CD4-positive, CD25-positive, alpha-beta regulatory T cell (primary cell): ENCODE measurements around the gene TMEM132C. TPM values are rescaled to one million over a fixed set of nuclear protein-coding genes. Genes with fewer than 3 reads are reported as not detected.
A peak's percentile ranks its signal among the peaks of the same experiment; 100 is the strongest.

Source experiments
- ATAC-seq, 2 donors: fragments of 150-1000 bp; cut with Tn5 transposase; one replicate each; pipeline ENCODE4 v1.10.0; 2021; ENCODE audit warnings: low read depth in 2 of 2, moderate number of reproducible peaks in 2 of 2, moderate library complexity in 1 of 2
- DNase-seq, 3 donors: peaks; one replicate each; pipeline versions ENCODE4 v3.0.0 to v3.0.0-alpha.2; 2012 to 2022; ENCODE audit warnings: mixed read lengths in 1 of 3
- H3K27ac ChIP-seq: one replicate; pipeline ENCODE4 v1.7.0; 2013; ENCODE audit warnings: mild to moderate bottlenecking, low read length; ENCODE audit not compliant: insufficient read depth, poor library complexity, severe bottlenecking
- H3K27me3 ChIP-seq: one replicate; pipeline ENCODE4 v1.7.0; 2013; ENCODE audit warnings: low read length; ENCODE audit not compliant: control insufficient read depth, insufficient read depth
- H3K36me3 ChIP-seq: one replicate; pipeline ENCODE4 v1.7.0; 2013; ENCODE audit warnings: mild to moderate bottlenecking, low read length, moderate library complexity; ENCODE audit not compliant: control insufficient read depth, insufficient read depth
- H3K4me1 ChIP-seq: 2 replicates; pipeline ENCODE4 v1.7.0; 2013; ENCODE audit warnings: mild to moderate bottlenecking, low read length; ENCODE audit not compliant: insufficient read depth, control insufficient read depth, poor library complexity, severe bottlenecking
- H3K4me3 ChIP-seq: one replicate; pipeline ENCODE4 v1.7.0; 2013; ENCODE audit warnings: low read depth, mild to moderate bottlenecking, low read length, moderate library complexity
- H3K9me3 ChIP-seq, 2 experiments: 1 replicate in 1 of 2; 2 replicates in 1 of 2; pipeline ENCODE4 v1.7.0; 2013; ENCODE audit warnings: low read length in 2 of 2, mild to moderate bottlenecking in 1 of 2, moderate library complexity in 1 of 2; ENCODE audit not compliant: control insufficient read depth in 2 of 2
- H3K27ac Mint-ChIP-seq, 3 donors: one replicate each; pipeline ENCODE4 v1.8.0; 2020 to 2022; ENCODE audit warnings: mild to moderate bottlenecking in 3 of 3, mixed read lengths in 3 of 3, moderate library complexity in 2 of 3
- H3K27me3 Mint-ChIP-seq: one replicate; pipeline ENCODE4 v1.8.0; 2022; ENCODE audit warnings: mild to moderate bottlenecking, mixed read lengths
- H3K36me3 Mint-ChIP-seq: one replicate; pipeline ENCODE4 v1.8.0; 2020; ENCODE audit warnings: mixed read lengths
- H3K4me1 Mint-ChIP-seq, 4 donors: one replicate each; pipeline ENCODE4 v1.8.0; 2020 to 2022; ENCODE audit warnings: mixed read lengths in 4 of 4, mild to moderate bottlenecking in 1 of 4
- H3K4me3 Mint-ChIP-seq, 4 donors: one replicate each; pipeline ENCODE4 v1.8.0; 2020 to 2022; ENCODE audit warnings: mild to moderate bottlenecking in 4 of 4, mixed read lengths in 4 of 4, moderate library complexity in 3 of 4
- H3K9me3 Mint-ChIP-seq, 7 donors: one replicate each; pipeline ENCODE4 v1.8.0; 2020 to 2022; ENCODE audit warnings: mixed read lengths in 7 of 7, mild to moderate bottlenecking in 3 of 7, moderate library complexity in 2 of 7
- polyA plus RNA-seq, 4 donors: library from polyadenylated mRNA; unstranded; fragments of 300-500 nt; fragmentation: Illumina TruSeq; gene quantifications; one replicate each; pipeline ENCODE4 v1.2.3, GENCODE V29; 2021
- total RNA-seq: library from RNA; stranded (reverse); gene quantifications from one replicate; pipeline ENCODE4 v1.2.3, GENCODE V29; 2022

TMEM132C gene
- total and polyA plus RNA-seq, 5 donors from 2014 or later = 0.06 TPM; not detected in 4

- peaks cover 0 to 10% (median 6%) of the 10 kb centered on the region in 7 donors for H3K9me3 Mint-ChIP-seq
- H3K4me1 Mint-ChIP-seq = no peaks in the 10 kb centered on the region
- no peaks in the 10 kb centered on the region for H3K36me3 Mint-ChIP-seq
These were observed 50.1 kb downstream of the TMEM132C start for GRCh38 chr12:128316973-128317526.

GRCh38 chr12:128318341-128318740, 51.4 kb downstream of the TMEM132C start:
- Histone ChIP-seq H3K4me1 (no peaks in the 10 kb centered on the region), H3K4me3 (no peak overlapping the region), H3K27me3 (no peaks in the 10 kb centered on the region), H3K27ac (no peak overlapping the region), H3K36me3 (no peaks in the 10 kb centered on the region), H3K9me3 (peaks cover 0 to 3% of the 10 kb centered on the region in 2 experiments)
- H3K4me3 Mint-ChIP-seq = no peak overlapping the region
- no peaks in the 10 kb centered on the region for H3K36me3 Mint-ChIP-seq
- peaks cover 0 to 20% (median 6%) of the 10 kb centered on the region in 7 donors for H3K9me3 Mint-ChIP-seq
- H3K27me3 Mint-ChIP-seq = no peaks in the 10 kb centered on the region
- ATAC-seq = no peak
- H3K27ac Mint-ChIP-seq = no peak overlapping the region
- no peaks in the 10 kb centered on the region for H3K4me1 Mint-ChIP-seq
- DNase-seq = no peak

More at GRCh38 chr12:128316973-128317526, 50.1 kb downstream of the TMEM132C start:
- Mint-ChIP-seq H3K4me3 (no peak overlapping the region), H3K27ac (no peak overlapping the region), H3K27me3 (no peaks in the 10 kb centered on the region)
- Histone ChIP-seq H3K9me3 (peaks cover 0 to 2% of the 10 kb centered on the region in 2 experiments), H3K4me3 (no peak overlapping the region), H3K4me1 (no peaks in the 10 kb centered on the region), H3K27ac (no peak overlapping the region), H3K36me3 (no peaks in the 10 kb centered on the region), H3K27me3 (no peaks in the 10 kb centered on the region)
- ATAC-seq (no peak), DNase-seq (no peak)

GRCh38 chr12:128318946-128319345, 52.0 kb downstream of the TMEM132C start:
- Mint-ChIP-seq H3K27me3 (peaks cover 5% of the 10 kb centered on the region), H3K27ac (no peak overlapping the region), H3K9me3 (peaks cover 0 to 23% (median 6%) of the 10 kb centered on the region in 7 donors), H3K4me3 (no peak overlapping the region), H3K36me3 (no peaks in the 10 kb centered on the region), H3K4me1 (no peaks in the 10 kb centered on the region)
- ATAC-seq = no peak
- Histone ChIP-seq H3K4me3 (no peak overlapping the region), H3K27me3 (no peaks in the 10 kb centered on the region), H3K4me1 (no peaks in the 10 kb centered on the region), H3K9me3 (peaks cover 0 to 3% of the 10 kb centered on the region in 2 experiments), H3K27ac (no peak overlapping the region), H3K36me3 (no peaks in the 10 kb centered on the region)
- no peak for DNase-seq

GRCh38 chr12:128322341-128322740, 55.4 kb downstream of the TMEM132C start:
- ATAC-seq (no peak), DNase-seq (no peak)
- H3K27ac ChIP-seq = no peak overlapping the region
- H3K36me3 Mint-ChIP-seq = no peaks in the 10 kb centered on the region
- no peaks in the 10 kb centered on the region for H3K27me3 ChIP-seq
- no peaks in the 10 kb centered on the region for H3K36me3 ChIP-seq
- peak overlapping the region in 1 of 3 donors; percentile 21 for H3K27ac Mint-ChIP-seq
- H3K4me3 ChIP-seq = no peak overlapping the region
- no peak overlapping the region for H3K4me3 Mint-ChIP-seq
- no peaks in the 10 kb centered on the region for H3K4me1 Mint-ChIP-seq
- H3K9me3 ChIP-seq = peaks cover 0 to 3% of the 10 kb centered on the region in 2 experiments
- no peaks in the 10 kb centered on the region for H3K4me1 ChIP-seq
- H3K9me3 Mint-ChIP-seq = peaks cover 0 to 23% (median 7%) of the 10 kb centered on the region in 7 donors
- peaks cover 5% of the 10 kb centered on the region for H3K27me3 Mint-ChIP-seq

- DNase-seq (no peak), ATAC-seq (no peak)
- Mint-ChIP-seq H3K36me3 (no peaks in the 10 kb centered on the region), H3K27ac (no peak overlapping the region), H3K9me3 (peaks cover 0 to 23% (median 7%) of the 10 kb centered on the region in 7 donors), H3K27me3 (peaks cover 5% of the 10 kb centered on the region), H3K4me1 (no peaks in the 10 kb centered on the region), H3K4me3 (no peak overlapping the region)
- H3K27me3 ChIP-seq = no peaks in the 10 kb centered on the region
- no peaks in the 10 kb centered on the region for H3K36me3 ChIP-seq
- H3K9me3 ChIP-seq = peaks cover 0 to 3% of the 10 kb centered on the region in 2 experiments
- H3K27ac ChIP-seq = no peak overlapping the region
- H3K4me3 ChIP-seq = no peak overlapping the region
- H3K4me1 ChIP-seq = no peaks in the 10 kb centered on the region
These were observed 56.4 kb downstream of the TMEM132C start for GRCh38 chr12:128323145-128323920.

GRCh38 chr12:128325646-128326045, 58.7 kb downstream of the TMEM132C start:
- DNase-seq (no peak), ATAC-seq (no peak)
- Histone ChIP-seq H3K9me3 (peaks cover 0 to 3% of the 10 kb centered on the region in 2 experiments), H3K27me3 (no peaks in the 10 kb centered on the region), H3K27ac (no peak overlapping the region), H3K4me3 (no peak overlapping the region), H3K4me1 (no peaks in the 10 kb centered on the region), H3K36me3 (no peaks in the 10 kb centered on the region)
- peaks cover 0 to 23% (median 7%) of the 10 kb centered on the region in 7 donors for H3K9me3 Mint-ChIP-seq
- H3K27me3 Mint-ChIP-seq = peaks cover 5% of the 10 kb centered on the region
- no peaks in the 10 kb centered on the region for H3K36me3 Mint-ChIP-seq
- no peak overlapping the region for H3K27ac Mint-ChIP-seq
- no peak overlapping the region for H3K4me3 Mint-ChIP-seq
- H3K4me1 Mint-ChIP-seq = no peaks in the 10 kb centered on the region

GRCh38 chr12:128326406-128326805, 59.4 kb downstream of the TMEM132C start:
- H3K4me3 Mint-ChIP-seq = no peak overlapping the region
- Histone ChIP-seq H3K4me1 (no peaks in the 10 kb centered on the region), H3K27ac (no peak overlapping the region), H3K4me3 (no peak overlapping the region), H3K9me3 (peaks cover 0 to 3% of the 10 kb centered on the region in 2 experiments), H3K36me3 (no peaks in the 10 kb centered on the region), H3K27me3 (no peaks in the 10 kb centered on the region)
- no peaks in the 10 kb centered on the region for H3K4me1 Mint-ChIP-seq
- H3K27me3 Mint-ChIP-seq = peaks cover 5% of the 10 kb centered on the region
- H3K36me3 Mint-ChIP-seq = no peaks in the 10 kb centered on the region
- H3K9me3 Mint-ChIP-seq = peaks cover 1 to 22% (median 7%) of the 10 kb centered on the region in 7 donors
- ATAC-seq (no peak), DNase-seq (no peak)
- H3K27ac Mint-ChIP-seq = no peak overlapping the region
